Esophagus squamous epithelium (tissue), 4 donors: ENCODE measurements around the gene CHST11.

Experiments used
- CTCF ChIP-seq, 6 experiments: fragments of 450-650 bp in 4 of 6; fragments of 200-600 bp in 2 of 6; sonication (generic) in 2 of 6; IDR thresholded peaks; one replicate each; pipeline ENCODE4 v1.5.1; 2016 to 2019; ENCODE audit warnings: antibody characterized with exemption in 6 of 6, mild to moderate bottlenecking in 4 of 6, moderate library complexity in 4 of 6
- POLR2A ChIP-seq, 4 donors: fragments of 450-650 bp; IDR thresholded peaks; one replicate each; pipeline ENCODE4 v1.6.1; 2017; ENCODE audit warnings: antibody characterized with exemption in 4 of 4, mild to moderate bottlenecking in 4 of 4, moderate library complexity in 3 of 4

- no peak for TF ChIP-seq CTCF (IDR thresholded peaks at IDR 0.05)
- TF ChIP-seq POLR2A (IDR thresholded peaks at IDR 0.05), result no peak
Observed at GRCh38 chr12:104576980-104577580, 120.3 kb downstream of the CHST11 start.
